SK-N-SH (cell line): ENCODE measurements around the gene DHRS4. TPM values are rescaled to one million over a fixed set of nuclear protein-coding genes. Genes with fewer than 3 reads are reported as not detected.

Experiments used
- CTCF ChIA-PET: fragments of 300-600, 350-600 bp; formaldehyde crosslinking; extraction: SDS; loops from one replicate; lab custom pipeline; 2021; lab: Yijun Ruan, JAX
- POLR2A ChIA-PET: fragments of 350-600 bp; sonication (Branson Sonifier 250); formaldehyde crosslinking; extraction: SDS; loops from one replicate; lab custom pipeline; 2020; ENCODE audit warnings: antibody characterized with exemption, inconsistent platforms; lab: Yijun Ruan, JAX
- DNase-seq: peaks from one replicate; pipeline ENCODE4 v3.0.0; 2012
- H2AFZ ChIP-seq: fragments of 200-600 bp; sonication (generic); 2 replicates; pipeline ENCODE4 v1.8.1; 2016; ENCODE audit warnings: antibody characterized with exemption, mild to moderate bottlenecking, low read depth
- H3F3A ChIP-seq: fragments of 200-600 bp; sonication (generic); replicated peaks from 2 replicates; pipeline ENCODE3; 2016; ENCODE audit warnings: antibody characterized with exemption, mild to moderate bottlenecking; ENCODE audit not compliant: insufficient read depth
- H3K27ac ChIP-seq, 2 experiments: fragments of 200-500 bp in 1 of 2; fragments of 200-600 bp in 1 of 2; sonication (Bioruptor generic) in 1 of 2; sonication (generic), shearing (Covaris generic) in 1 of 2; 2 replicates each; pipeline versions ENCODE4 v1.5.1 to v1.6.1; 2014 to 2016; ENCODE audit warnings: low read depth in 2 of 2, inconsistent platforms in 1 of 2, low read length in 1 of 2, mild to moderate bottlenecking in 1 of 2, mixed read lengths in 1 of 2
- H3K27me3 ChIP-seq: fragments of 200-600 bp; sonication (generic), shearing (Covaris generic); 2 replicates; pipeline ENCODE4 v1.6.1; 2016; ENCODE audit warnings: mixed run types; ENCODE audit not compliant: insufficient read depth
- H3K36me3 ChIP-seq, 2 experiments: fragments of 200-500 bp in 1 of 2; fragments of 200-600 bp in 1 of 2; sonication (Bioruptor generic) in 1 of 2; sonication (generic) in 1 of 2; replicated peaks in 1 of 2; 2 replicates each; pipeline versions ENCODE3 to v1.5.1; 2014 to 2016; ENCODE audit warnings: low read length in 1 of 2, mild to moderate bottlenecking in 1 of 2; ENCODE audit not compliant: insufficient read depth in 2 of 2, control insufficient read depth in 1 of 2
- H3K4me1 ChIP-seq, 2 experiments: fragments of 200-500 bp in 1 of 2; fragments of 200-600 bp in 1 of 2; sonication (Bioruptor generic) in 1 of 2; sonication (generic), shearing (Covaris generic) in 1 of 2; 2 replicates each; pipeline versions ENCODE4 v1.5.1 to v1.6.1; 2014 to 2016; ENCODE audit warnings: low read depth in 1 of 2, low read length in 1 of 2, mixed run types in 1 of 2; ENCODE audit not compliant: insufficient read depth in 2 of 2, control insufficient read depth in 1 of 2
- H3K4me2 ChIP-seq: fragments of 200-600 bp; sonication (generic), shearing (Covaris generic); 2 replicates; pipeline ENCODE4 v1.6.1; 2017; ENCODE audit warnings: mixed run types
- H3K4me3 ChIP-seq, 2 experiments: fragments of 200-500 bp in 1 of 2; fragments of 200-600 bp in 1 of 2; sonication (Bioruptor generic) in 1 of 2; sonication (generic), shearing (Covaris generic) in 1 of 2; 2 replicates each; pipeline versions ENCODE4 v1.5.1 to v1.8.1; 2014 to 2016; ENCODE audit warnings: low read depth in 2 of 2, inconsistent platforms in 1 of 2, low read length in 1 of 2, mild to moderate bottlenecking in 1 of 2, mixed read lengths in 1 of 2, moderate library complexity in 1 of 2
- H3K79me2 ChIP-seq: fragments of 200-600 bp; sonication (generic); 2 replicates; pipeline ENCODE4 v1.8.1; 2017; ENCODE audit warnings: mild to moderate bottlenecking; ENCODE audit not compliant: insufficient read depth
- H3K9ac ChIP-seq: fragments of 200-600 bp; sonication (generic); 2 replicates; pipeline ENCODE4 v1.6.1; 2017; ENCODE audit warnings: mixed run types
- H3K9me2 ChIP-seq: fragments of 200-600 bp; sonication (generic); 2 replicates; pipeline ENCODE4 v1.6.1; 2017; ENCODE audit warnings: mixed run types
- H3K9me3 ChIP-seq: fragments of 200-600 bp; sonication (generic); 2 replicates; pipeline ENCODE4 v1.6.1; 2017; ENCODE audit warnings: mixed run types, mild to moderate bottlenecking, moderate library complexity
- H4K20me1 ChIP-seq: fragments of 200-600 bp; sonication (generic); 2 replicates; pipeline ENCODE4 v1.6.1; 2017; ENCODE audit warnings: mild to moderate bottlenecking, mixed run types; ENCODE audit not compliant: insufficient read depth
- CTCF ChIP-seq: fragments of 200-600 bp; sonication (generic); IDR thresholded peaks from 2 replicates; pipeline ENCODE4 v1.6.1; 2017; ENCODE audit warnings: antibody characterized with exemption, mild to moderate bottlenecking, moderate library complexity
- EZH2phosphoT487 ChIP-seq: fragments of 200-600 bp; sonication (generic); IDR thresholded peaks from 2 replicates; pipeline ENCODE4 v1.6.1; 2017; ENCODE audit warnings: low read depth, mixed run types, mild to moderate bottlenecking, antibody characterized with exemption, moderate library complexity, borderline replicate concordance
- FOSL2 ChIP-seq: IDR thresholded peaks from 2 replicates; pipeline ENCODE4 v1.4.0; 2012; ENCODE audit warnings: low read depth, mild to moderate bottlenecking, moderate library complexity, borderline replicate concordance
- FOXM1 ChIP-seq: IDR thresholded peaks from 2 replicates; pipeline ENCODE4 v1.4.0; 2012; ENCODE audit warnings: low read depth, mild to moderate bottlenecking
- JUND ChIP-seq: IDR thresholded peaks from 2 replicates; pipeline ENCODE4 v1.4.0; 2012
- MXI1 ChIP-seq: IDR thresholded peaks from 2 replicates; pipeline ENCODE4 v1.6.1; 2012; ENCODE audit warnings: mild to moderate bottlenecking, low read depth, low read length, improper control_type of control experiment
- NFIC ChIP-seq: IDR thresholded peaks from 2 replicates; pipeline ENCODE4 v1.4.0; 2012; ENCODE audit warnings: borderline replicate concordance
- RAD21 ChIP-seq: IDR thresholded peaks from 2 replicates; pipeline ENCODE4 v1.6.1; 2012; ENCODE audit warnings: mild to moderate bottlenecking, low read length
- REST ChIP-seq: IDR thresholded peaks from 2 replicates; pipeline ENCODE4 v1.6.1; 2012; ENCODE audit warnings: mild to moderate bottlenecking, low read depth, low read length, moderate library complexity
- RXRA ChIP-seq: IDR thresholded peaks from 2 replicates; pipeline ENCODE4 v1.4.0; 2012; ENCODE audit warnings: low read depth, mild to moderate bottlenecking, borderline replicate concordance
- SIN3A ChIP-seq: IDR thresholded peaks from 2 replicates; pipeline ENCODE4 v1.6.1; 2012; ENCODE audit warnings: low read depth, mild to moderate bottlenecking, low read length, moderate library complexity, borderline replicate concordance
- YY1 ChIP-seq: IDR thresholded peaks from 2 replicates; pipeline ENCODE4 v1.4.0; 2012; ENCODE audit warnings: low read depth, mild to moderate bottlenecking
- WGBS: methylation state at CpG from one replicate; pipeline ENCODE4 v1.1.6; 2017; ENCODE audit warnings: low lambda C conversion rate; 5-methylcytosine and 5-hydroxymethylcytosine counted together
- polyA plus RNA-seq, 3 experiments: library from polyadenylated mRNA; depleted of rRNA; stranded (reverse); fragments of >200 nt; gene quantifications; 2 replicates each; pipeline ENCODE4 v1.2.3, GENCODE V29; 2012

DHRS4 gene
- polyA plus RNA-seq, 1 of the 3 experiments (the other 2 are of a cell fraction), result 50.5 TPM

DNA sequence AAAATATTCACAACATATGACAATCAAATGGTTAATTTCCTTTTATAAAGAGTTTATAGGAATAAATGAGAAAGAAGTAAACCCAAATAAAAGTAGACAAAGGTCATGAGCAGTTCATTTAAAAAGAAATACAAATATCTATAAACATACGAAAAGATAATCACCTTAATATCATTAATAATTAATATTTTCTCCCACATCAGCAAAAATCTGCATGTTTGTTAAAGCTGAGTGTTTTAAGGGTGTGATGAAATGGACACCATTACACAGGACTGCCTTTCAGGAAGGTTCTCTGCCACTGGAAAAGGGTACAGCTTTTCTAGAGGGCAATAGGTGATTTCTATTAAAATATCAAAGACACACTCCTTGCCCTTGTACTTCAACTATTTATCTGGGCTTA is 14.7 kb upstream of the DHRS4 start:
- DNase-seq, result no peak
- H3F3A ChIP-seq, result no peaks in the 10 kb centered on the region
- H3K27me3 ChIP-seq, result no peaks in the 10 kb centered on the region
- H3K36me3 ChIP-seq, result no peaks in the 10 kb centered on the region
- no peak overlapping the region for H3K27ac ChIP-seq
- H3K4me2 ChIP-seq, result no peak overlapping the region
- ChIA-PET POLR2A (no interaction called here), CTCF (interaction anchor here (1.0 to 1.5 kb wide), 3 partner anchors 9 to 350 kb away, joined by 3 to 4 read pairs (median 3); no protein-coding TSS in a partner anchor)
- no peaks in the 10 kb centered on the region for H3K79me2 ChIP-seq
- H3K9me3 ChIP-seq, result no peaks in the 10 kb centered on the region
- H3K9me2 ChIP-seq, result no peaks in the 10 kb centered on the region
- H3K4me1 ChIP-seq, result no peaks in the 10 kb centered on the region
- TF ChIP-seq SIN3A, result no peak
- TF ChIP-seq NFIC, result no peak
- no peak for TF ChIP-seq JUND
- no peak for TF ChIP-seq FOSL2
- no peak for TF ChIP-seq MXI1
- WGBS, result 53% methylated on average over 1 of the region's 1 CpG
- H3K9ac ChIP-seq, result no peak overlapping the region
- H4K20me1 ChIP-seq, result no peaks in the 10 kb centered on the region
- no peak overlapping the region for H3K4me3 ChIP-seq
- H2AFZ ChIP-seq, result no peak overlapping the region

DNA sequence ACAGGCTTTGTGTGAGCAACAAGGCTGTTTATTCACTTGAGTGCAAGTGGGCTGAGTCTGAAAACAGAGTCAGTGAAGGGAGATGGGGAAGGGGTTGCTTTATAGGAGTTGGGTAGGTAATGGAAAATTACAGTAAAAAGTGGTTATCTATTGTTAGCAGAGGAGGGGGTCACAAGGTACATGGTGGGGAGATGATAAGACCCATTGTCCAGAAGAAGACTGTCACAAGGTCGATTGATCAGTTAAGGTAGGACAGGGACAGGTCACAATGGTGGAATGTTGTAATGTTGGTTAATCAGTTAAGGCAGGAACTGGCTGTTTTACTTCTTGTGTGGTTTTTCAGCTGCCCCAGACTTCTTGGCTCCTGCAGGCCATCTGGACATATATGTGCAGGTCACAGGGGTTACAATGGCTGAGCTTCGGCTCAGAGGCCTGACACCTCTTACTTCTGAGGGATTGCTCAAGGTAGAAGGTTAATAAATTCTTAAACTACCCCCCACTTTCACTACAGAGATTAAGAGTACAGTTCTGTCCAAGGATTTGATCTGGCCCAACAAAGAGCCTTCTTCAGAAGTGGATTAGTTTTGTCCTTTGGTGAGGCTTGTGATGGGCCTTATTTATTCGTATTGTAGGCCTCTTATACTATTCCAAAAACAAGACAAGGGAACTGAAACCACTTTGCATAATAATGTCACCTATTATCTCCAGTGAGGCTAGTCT is 13.8 kb upstream of the DHRS4 start:
- TF ChIP-seq FOXM1 (no peak), YY1 (no peak), REST (no peak), EZH2phosphoT487 (no peak), RXRA (no peak), RAD21 (no peak), CTCF (no peak), JUND (no peak)
- Histone ChIP-seq H3K4me2 (no peak overlapping the region), H3F3A (no peaks in the 10 kb centered on the region), H3K9ac (no peak overlapping the region), H3K79me2 (no peaks in the 10 kb centered on the region), H3K9me2 (no peaks in the 10 kb centered on the region), H3K36me3 (no peaks in the 10 kb centered on the region), H3K4me3 (no peak overlapping the region), H4K20me1 (no peaks in the 10 kb centered on the region), H2AFZ (no peak overlapping the region), H3K27ac (no peak overlapping the region), H3K4me1 (no peaks in the 10 kb centered on the region), H3K27me3 (no peaks in the 10 kb centered on the region), H3K9me3 (no peaks in the 10 kb centered on the region)
- POLR2A ChIA-PET, result no interaction called here
- 56% methylated on average over 3 of the region's 3 CpGs for WGBS
- no peak for DNase-seq
- CTCF ChIA-PET, result interaction anchor here (1.0 kb wide), 1 partner anchor 10 kb away, joined by 3 read pairs; no protein-coding TSS in a partner anchor
